Ectodermal cell (in vitro differentiated cells): ENCODE data around the gene SIM1.

Source experiments
- H3K27ac ChIP-seq: 2 replicates; pipeline ENCODE4 v1.7.0; 2013; ENCODE audit warnings: mild to moderate bottlenecking, low read depth, low read length; ENCODE audit not compliant: insufficient read depth, poor library complexity, severe bottlenecking
- H3K27me3 ChIP-seq: 2 replicates; pipeline ENCODE4 v1.7.0; 2013; ENCODE audit warnings: mild to moderate bottlenecking, low read length; ENCODE audit not compliant: insufficient read depth, control insufficient read depth, poor library complexity, severe bottlenecking
- H3K36me3 ChIP-seq: one replicate; pipeline ENCODE4 v1.7.0; 2013; ENCODE audit warnings: low read length; ENCODE audit not compliant: control insufficient read depth, insufficient read depth
- H3K4me1 ChIP-seq: one replicate; pipeline ENCODE4 v1.7.0; 2013; ENCODE audit warnings: low read length; ENCODE audit not compliant: control insufficient read depth, insufficient read depth
- H3K4me3 ChIP-seq: 2 replicates; pipeline ENCODE4 v1.7.0; 2013; ENCODE audit warnings: low read depth, low read length, control low read depth; ENCODE audit not compliant: insufficient read depth
- H3K9me3 ChIP-seq: 2 replicates; pipeline ENCODE4 v1.7.0; 2013; ENCODE audit warnings: mild to moderate bottlenecking, low read length, moderate library complexity; ENCODE audit not compliant: control insufficient read depth
- WGBS, 2 experiments: methylation state at CpG; one replicate each; pipeline ENCODE4 v1.1.7; 2013; ENCODE audit warnings: missing lambda C conversion rate in 2 of 2; 5-methylcytosine and 5-hydroxymethylcytosine counted together

SIM1 gene

DNA sequence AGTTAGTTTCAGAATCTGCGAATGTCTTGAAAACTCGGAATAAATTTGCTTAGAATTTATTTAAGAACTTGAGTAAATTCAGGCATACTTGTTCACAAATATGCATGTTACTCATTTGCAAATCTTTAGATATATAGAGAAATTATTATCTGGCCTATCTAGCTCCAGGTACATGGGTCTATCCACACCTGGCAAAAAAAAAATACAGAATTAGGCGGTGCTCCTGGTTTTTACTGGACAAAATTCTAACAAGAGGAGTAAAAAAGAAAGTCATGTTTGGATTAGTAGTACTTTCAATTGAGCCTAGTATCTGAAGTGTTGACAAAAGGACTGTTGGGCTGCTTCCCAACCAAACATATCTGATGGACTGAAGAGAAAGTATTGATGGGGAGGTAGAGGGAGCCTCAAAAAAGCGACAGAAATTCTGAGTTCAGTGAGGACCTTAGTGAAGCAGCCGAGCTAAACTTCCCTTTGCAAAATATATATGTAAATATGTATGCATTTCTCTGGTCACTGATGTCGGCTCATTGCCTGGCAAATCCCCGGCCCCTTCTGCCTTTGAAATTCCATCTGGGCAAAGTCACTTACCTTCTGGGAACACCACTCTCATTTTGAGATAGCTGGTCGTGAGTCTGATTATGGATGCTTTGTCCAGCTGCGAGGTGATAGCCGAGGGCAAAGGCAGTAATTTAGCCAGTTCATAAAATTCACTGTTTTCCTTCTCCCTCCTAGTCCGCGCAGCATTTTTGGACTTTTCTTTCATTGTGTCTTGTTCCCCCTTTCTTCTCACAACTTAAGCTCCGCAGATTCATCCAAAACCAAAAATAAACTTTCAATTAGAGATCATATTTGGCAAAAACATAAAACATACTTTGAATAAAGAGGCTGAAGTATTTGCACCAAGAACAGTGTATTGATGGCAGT is 1.8 kb downstream of the SIM1 start:
- Histone ChIP-seq H3K4me1 (peaks cover 18% of the 10 kb centered on the region), H3K9me3 (no peaks in the 10 kb centered on the region), H3K27me3 (peaks cover 100% of the 10 kb centered on the region), H3K36me3 (no peaks in the 10 kb centered on the region), H3K27ac (no peak overlapping the region), H3K4me3 (no peak overlapping the region)
- 7 to 10% methylated on average over 12 to 13 of the region's 13 CpGs for WGBS, 2 experiments

DNA sequence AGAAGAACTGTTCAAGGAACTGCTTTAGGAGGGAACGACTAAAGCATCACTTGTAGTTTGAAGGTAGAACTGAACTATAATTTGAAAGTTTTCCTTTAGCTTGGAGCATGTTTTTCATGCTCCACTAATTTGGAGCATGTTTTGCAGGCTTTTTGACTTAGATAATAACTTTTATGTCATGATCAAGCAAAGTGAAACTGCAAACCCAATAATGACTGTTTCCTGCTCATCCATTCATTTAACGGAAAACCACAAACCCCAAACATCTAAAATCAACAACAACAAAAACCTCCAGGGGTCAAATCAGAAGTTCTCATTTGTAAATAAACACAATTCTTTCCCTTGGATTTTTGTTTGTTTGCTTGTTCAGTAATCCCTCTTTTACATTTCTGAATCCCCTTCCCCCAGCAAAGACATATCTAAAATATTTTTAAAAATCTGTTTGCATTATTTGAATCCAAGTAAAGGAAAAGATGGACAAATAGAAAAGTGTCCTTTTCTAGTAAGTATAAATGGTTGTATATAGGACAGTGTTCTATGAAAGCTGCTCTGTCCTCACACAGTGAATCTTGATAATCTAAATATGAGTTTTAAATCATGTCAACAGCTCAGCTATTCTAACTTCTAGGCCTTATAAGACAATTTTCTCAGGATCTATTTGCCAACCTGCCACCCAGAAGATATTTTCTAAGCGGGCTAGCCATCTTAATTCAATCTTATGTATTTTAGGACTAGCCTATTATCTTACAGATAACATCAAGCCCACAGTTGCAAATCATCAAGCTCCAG is 2.6 kb downstream of the SIM1 start:
- 5 to 10% methylated on average over 3 of the region's 3 CpGs for WGBS, 2 experiments
- Histone ChIP-seq H3K36me3 (no peaks in the 10 kb centered on the region), H3K4me3 (no peak overlapping the region), H3K4me1 (peaks cover 21% of the 10 kb centered on the region), H3K9me3 (no peaks in the 10 kb centered on the region), H3K27ac (no peak overlapping the region), H3K27me3 (peaks cover 100% of the 10 kb centered on the region)

DNA sequence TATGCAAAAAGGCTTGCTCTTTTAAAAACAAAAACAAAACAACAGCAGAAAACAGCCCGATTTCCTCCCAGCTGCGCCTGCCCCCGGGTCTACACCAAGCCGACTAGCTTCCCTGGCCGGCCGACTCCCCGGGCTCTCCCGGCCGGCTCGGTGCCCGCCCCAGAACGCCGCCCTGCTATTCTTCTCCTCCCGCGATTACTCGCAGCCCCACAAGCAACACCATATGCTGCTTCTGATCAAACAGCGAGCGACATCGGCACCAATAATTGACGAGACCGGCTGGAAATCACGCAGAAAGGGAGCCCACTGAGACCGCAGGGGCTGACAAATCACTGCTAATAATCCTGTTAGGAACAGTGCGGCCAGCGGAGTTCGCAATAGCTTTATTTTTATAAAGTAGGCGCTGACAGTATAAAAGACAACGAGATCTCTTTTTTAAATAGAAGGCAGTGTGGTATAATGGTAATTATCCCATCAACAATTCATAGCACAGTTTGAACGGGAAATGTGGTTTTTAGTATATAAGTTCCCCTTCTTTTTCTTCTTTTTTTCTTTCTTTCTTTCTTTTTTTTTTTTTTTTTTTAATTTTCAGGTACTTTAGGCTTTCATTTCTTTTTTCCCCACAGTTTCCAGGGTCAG is 3.3 kb downstream of the SIM1 start:
- Histone ChIP-seq H3K36me3 (no peaks in the 10 kb centered on the region), H3K27me3 (peaks cover 100% of the 10 kb centered on the region), H3K4me3 (no peak overlapping the region), H3K27ac (no peak overlapping the region), H3K9me3 (no peaks in the 10 kb centered on the region), H3K4me1 (peaks cover 21% of the 10 kb centered on the region)
- 0 to 1% methylated on average over 26 to 28 of the region's 29 CpGs for WGBS, 2 experiments

- H3K4me1 ChIP-seq, result peaks cover 21% of the 10 kb centered on the region
- H3K36me3 ChIP-seq, result no peaks in the 10 kb centered on the region
- peaks cover 100% of the 10 kb centered on the region for H3K27me3 ChIP-seq
- no peak overlapping the region for H3K27ac ChIP-seq
- 0% methylated on average over 7 to 9 of the region's 9 CpGs for WGBS, 2 experiments
- no peak overlapping the region for H3K4me3 ChIP-seq
- no peaks in the 10 kb centered on the region for H3K9me3 ChIP-seq
Measured at GRCh38 chr6:100460650-100461204, 4.0 kb downstream of the SIM1 start.

DNA sequence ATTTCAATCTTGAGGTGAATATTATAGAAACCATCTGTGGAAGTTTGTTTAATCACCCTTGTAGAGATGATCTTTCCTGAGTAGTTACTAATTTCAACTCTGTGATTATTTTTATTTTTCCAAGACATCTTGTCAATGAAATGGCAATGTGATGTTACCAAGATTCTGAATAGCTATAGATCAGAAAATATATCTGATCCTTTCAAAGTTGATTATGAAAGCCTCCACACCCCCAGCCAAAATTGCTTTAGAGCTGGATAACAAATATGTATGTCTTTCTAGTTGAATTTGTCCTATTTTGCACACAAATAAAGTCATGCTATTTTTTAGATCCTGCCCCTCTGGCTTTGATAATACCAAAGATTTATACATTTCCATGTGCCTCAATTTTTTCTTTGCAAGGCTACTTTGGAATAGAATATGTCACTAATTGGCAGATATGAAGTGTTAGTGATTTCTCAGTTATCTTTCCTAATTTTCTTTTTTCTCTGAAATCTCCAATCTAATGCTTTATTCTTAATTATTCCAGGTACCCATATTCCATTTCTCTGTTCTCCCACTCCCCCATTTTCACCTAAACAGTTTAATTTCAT is 5.0 kb downstream of the SIM1 start:
- peaks cover 27% of the 10 kb centered on the region for H3K4me1 ChIP-seq
- H3K4me3 ChIP-seq, result no peak overlapping the region
- H3K36me3 ChIP-seq, result no peaks in the 10 kb centered on the region
- H3K27ac ChIP-seq, result no peak overlapping the region
- H3K27me3 ChIP-seq, result peaks cover 100% of the 10 kb centered on the region
- no peaks in the 10 kb centered on the region for H3K9me3 ChIP-seq

- Histone ChIP-seq H3K4me3 (no peak overlapping the region), H3K9me3 (no peaks in the 10 kb centered on the region), H3K27ac (no peak overlapping the region), H3K4me1 (peaks cover 28% of the 10 kb centered on the region), H3K27me3 (peaks cover 100% of the 10 kb centered on the region), H3K36me3 (no peaks in the 10 kb centered on the region)
- 9 to 12% methylated on average over 6 to 10 of the region's 10 CpGs for WGBS, 2 experiments
Measured at GRCh38 chr6:100458841-100459591, 5.7 kb downstream of the SIM1 start.

GRCh38 chr6:100457311-100457990 is 7.3 kb downstream of the SIM1 start:
- Histone ChIP-seq H3K4me3 (no peak overlapping the region), H3K27me3 (peaks cover 100% of the 10 kb centered on the region)
- WGBS, 2 experiments, result 1 to 2% methylated on average over 34 of the region's 34 CpGs

GRCh38 chr6:100456908-100457235 is 7.8 kb downstream of the SIM1 start:
- Histone ChIP-seq H3K36me3 (no peaks in the 10 kb centered on the region), H3K4me3 (no peak overlapping the region), H3K27me3 (peaks cover 100% of the 10 kb centered on the region), H3K27ac (no peak overlapping the region), H3K9me3 (no peaks in the 10 kb centered on the region), H3K4me1 (peaks cover 30% of the 10 kb centered on the region)
- 4 to 8% methylated on average over 4 of the region's 8 CpGs for WGBS, 2 experiments

More at GRCh38 chr6:100457311-100457990, 7.3 kb downstream of the SIM1 start:
- peaks cover 30% of the 10 kb centered on the region for H3K4me1 ChIP-seq
- H3K27ac ChIP-seq, result no peak overlapping the region
- no peaks in the 10 kb centered on the region for H3K9me3 ChIP-seq
- no peaks in the 10 kb centered on the region for H3K36me3 ChIP-seq
